ENCODE data around the gene SPACA9.

The SPACA9 gene

DNA sequence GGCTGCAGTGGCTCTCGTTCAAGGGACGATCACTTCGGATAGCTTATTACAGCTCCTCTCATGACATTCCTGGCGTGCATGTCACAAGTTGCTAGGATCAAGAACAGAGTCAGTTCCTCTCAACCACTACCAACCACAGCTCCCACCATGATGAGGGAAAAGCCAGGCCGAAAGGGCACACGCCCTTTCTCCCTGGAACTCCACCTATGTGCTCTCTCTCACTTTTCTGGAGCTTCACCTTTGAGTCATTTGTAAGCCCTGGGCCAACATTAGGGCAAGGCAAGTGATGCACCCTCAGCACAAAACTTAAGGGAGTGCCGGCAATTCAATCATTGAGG lies 1.6 kb downstream of the SPACA9 start:
- no peak for DNase-seq (ENCODE audit: low read depth)
- TF ChIP-seq, protein P1, sequence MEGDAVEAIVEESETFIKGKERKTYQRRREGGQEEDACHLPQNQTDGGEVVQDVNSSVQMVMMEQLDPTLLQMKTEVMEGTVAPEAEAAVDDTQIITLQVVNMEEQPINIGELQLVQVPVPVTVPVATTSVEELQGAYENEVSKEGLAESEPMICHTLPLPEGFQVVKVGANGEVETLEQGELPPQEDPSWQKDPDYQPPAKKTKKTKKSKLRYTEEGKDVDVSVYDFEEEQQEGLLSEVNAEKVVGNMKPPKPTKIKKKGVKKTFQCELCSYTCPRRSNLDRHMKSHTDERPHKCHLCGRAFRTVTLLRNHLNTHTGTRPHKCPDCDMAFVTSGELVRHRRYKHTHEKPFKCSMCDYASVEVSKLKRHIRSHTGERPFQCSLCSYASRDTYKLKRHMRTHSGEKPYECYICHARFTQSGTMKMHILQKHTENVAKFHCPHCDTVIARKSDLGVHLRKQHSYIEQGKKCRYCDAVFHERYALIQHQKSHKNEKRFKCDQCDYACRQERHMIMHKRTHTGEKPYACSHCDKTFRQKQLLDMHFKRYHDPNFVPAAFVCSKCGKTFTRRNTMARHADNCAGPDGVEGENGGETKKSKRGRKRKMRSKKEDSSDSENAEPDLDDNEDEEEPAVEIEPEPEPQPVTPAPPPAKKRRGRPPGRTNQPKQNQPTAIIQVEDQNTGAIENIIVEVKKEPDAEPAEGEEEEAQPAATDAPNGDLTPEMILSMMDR (conservative IDR thresholded peaks at IDR 0.05; ENCODE audit: control insufficient read depth, insufficient read depth, low read depth, low read length), result no peak
- H3K4me3 ChIP-seq (ENCODE audit: control insufficient read depth, low read depth, low read length), result no peak overlapping the region

GRCh38 chr9:132881826-132882225 lies 3.1 kb downstream of the SPACA9 start:
- DNase-seq (ENCODE audit: low read depth), result no peak
- TF ChIP-seq, protein P1 (conservative IDR thresholded peaks at IDR 0.05; ENCODE audit: control insufficient read depth, insufficient read depth, low read depth, low read length), result no peak
- no peak overlapping the region for H3K4me3 ChIP-seq (ENCODE audit: control insufficient read depth, low read depth, low read length)

DNA sequence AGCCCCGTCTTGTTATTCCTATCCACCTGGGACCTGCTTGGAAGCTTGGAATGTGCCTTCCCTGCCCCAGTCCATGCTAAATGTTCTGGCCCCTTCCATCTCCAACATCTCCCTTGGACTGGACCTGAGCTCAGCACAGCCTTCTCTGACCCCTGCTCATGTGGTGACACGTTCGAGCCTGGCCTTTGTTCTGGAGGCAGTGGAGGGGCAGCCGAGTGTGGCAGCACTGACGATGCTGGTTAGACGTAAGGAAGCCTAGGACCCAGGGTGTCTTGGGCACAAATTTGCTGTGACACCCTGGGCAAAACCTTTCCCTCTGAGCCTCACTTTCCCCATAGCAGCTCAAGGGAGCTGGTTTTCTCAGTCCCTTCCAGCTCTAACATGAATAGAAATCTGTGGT lies 3.9 kb downstream of the SPACA9 start:
- DNase-seq (ENCODE audit: low read depth), result no peak
- TF ChIP-seq, protein P1 (conservative IDR thresholded peaks at IDR 0.05; ENCODE audit: control insufficient read depth, insufficient read depth, low read depth, low read length), result no peak
- no peak overlapping the region for H3K4me3 ChIP-seq (ENCODE audit: control insufficient read depth, low read depth, low read length)

DNA sequence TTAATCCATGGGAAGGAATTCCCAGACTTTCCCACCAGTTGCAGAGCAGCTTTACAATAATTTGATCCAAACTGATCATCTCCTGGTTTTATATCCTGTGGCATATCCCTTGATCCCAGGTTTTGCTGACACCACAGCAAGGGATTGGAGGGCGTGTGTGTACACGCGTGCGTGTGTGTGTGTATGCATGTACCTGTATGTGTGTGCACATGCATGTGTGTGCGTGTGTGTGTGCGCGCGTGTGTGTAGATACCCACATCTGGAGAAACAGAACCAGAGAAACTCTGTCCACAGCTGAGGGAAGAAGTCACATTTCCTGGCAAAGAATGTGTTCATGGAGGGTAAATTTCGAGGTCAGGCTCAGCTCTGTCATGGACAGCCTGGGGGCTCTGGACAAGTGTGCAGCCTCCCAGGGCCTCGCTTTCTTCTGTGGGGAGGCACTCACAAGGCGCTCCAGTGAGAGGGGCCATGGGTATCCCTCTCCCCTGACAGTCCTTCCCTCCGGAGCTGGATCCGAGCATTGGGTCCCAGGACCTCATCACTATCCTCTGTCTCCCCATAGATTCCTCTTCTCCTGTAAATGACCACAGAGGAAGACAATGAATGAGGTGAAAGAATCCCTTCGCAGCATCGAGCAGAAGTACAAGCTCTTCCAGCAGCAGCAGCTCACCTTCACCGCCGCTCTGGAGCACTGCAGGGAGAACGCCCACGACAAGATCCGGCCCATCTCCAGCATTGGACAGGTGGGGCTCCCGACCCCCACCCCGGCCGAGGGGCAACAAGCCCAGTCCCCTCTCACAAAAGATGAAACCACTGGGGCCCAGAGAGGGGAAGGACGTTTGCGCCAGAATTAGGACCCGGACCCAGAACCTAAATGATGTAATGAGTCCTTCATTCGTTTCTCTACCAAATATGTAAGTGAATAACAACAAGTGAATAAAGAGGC lies 4.9 kb downstream of the SPACA9 start:
- TF ChIP-seq, protein P1 (conservative IDR thresholded peaks at IDR 0.05; ENCODE audit: control insufficient read depth, insufficient read depth, low read depth, low read length), result no peak
- no peak overlapping the region for H3K4me3 ChIP-seq (ENCODE audit: control insufficient read depth, low read depth, low read length)
- DNase-seq (ENCODE audit: low read depth), result no peak

GRCh38 chr9:132885720-132886333 lies 7.1 kb downstream of the SPACA9 start:
- H3K4me3 ChIP-seq (ENCODE audit: control insufficient read depth, low read depth, low read length), result no peak overlapping the region
- DNase-seq (ENCODE audit: low read depth), result no peak
- TF ChIP-seq, protein P1 (conservative IDR thresholded peaks at IDR 0.05; ENCODE audit: control insufficient read depth, insufficient read depth, low read depth, low read length), result no peak

DNA sequence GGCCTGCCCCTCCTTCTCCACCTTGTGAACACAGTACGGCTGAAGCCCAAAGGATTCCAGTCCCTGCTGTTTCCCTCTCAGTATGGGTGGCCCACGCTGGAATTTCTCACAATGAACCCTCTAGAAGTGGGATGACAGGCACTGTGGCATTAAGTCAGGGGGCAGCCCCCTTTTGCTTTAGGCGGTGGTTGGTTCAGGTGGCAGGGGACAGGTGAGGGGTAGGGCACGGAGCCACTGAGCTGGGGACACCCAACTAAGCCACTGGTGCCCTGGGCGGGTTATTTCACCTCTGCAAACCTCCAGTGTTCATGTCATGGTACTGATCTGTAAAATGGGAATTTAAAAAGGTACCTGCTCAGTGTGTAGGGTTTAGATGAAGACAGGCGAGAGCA lies 7.6 kb downstream of the SPACA9 start:
- DNase-seq (ENCODE audit: low read depth), result no peak
- TF ChIP-seq, protein P1 (conservative IDR thresholded peaks at IDR 0.05; ENCODE audit: control insufficient read depth, insufficient read depth, low read depth, low read length), result no peak

More for the DNA sequence above, 7.6 kb downstream of the SPACA9 start:
- H3K4me3 ChIP-seq (ENCODE audit: control insufficient read depth, low read depth, low read length), result no peak overlapping the region

Measured in fibroblast of mammary gland (primary cell).